KMS-11 (cell line): ENCODE data around the gene TRABD2B.

Experiments used
- H2AFZ ChIP-seq: fragments of 200-600 bp; sonication (generic); 2 replicates; pipeline ENCODE4 v1.6.1; 2016; ENCODE audit warnings: antibody characterized with exemption, mixed run types, low read depth
- H3K27ac ChIP-seq: fragments of 200-600 bp; sonication (generic); 2 replicates; pipeline ENCODE4 v1.6.1; 2016; ENCODE audit warnings: mild to moderate bottlenecking, mixed run types
- H3K27me3 ChIP-seq: fragments of 200-600 bp; sonication (generic); 2 replicates; pipeline ENCODE4 v1.6.1; 2017; ENCODE audit warnings: mild to moderate bottlenecking, low read depth, mixed run types, moderate library complexity; ENCODE audit not compliant: insufficient read depth
- H3K36me3 ChIP-seq: fragments of 200-600 bp; sonication (generic); 2 replicates; pipeline ENCODE4 v1.6.1; 2017; ENCODE audit warnings: mild to moderate bottlenecking, mixed run types; ENCODE audit not compliant: insufficient read depth
- H3K4me1 ChIP-seq: fragments of 200-600 bp; sonication (generic); 2 replicates; pipeline ENCODE4 v1.6.1; 2016; ENCODE audit warnings: mild to moderate bottlenecking, low read depth, mixed run types; ENCODE audit not compliant: poor library complexity, severe bottlenecking
- H3K4me2 ChIP-seq: fragments of 200-600 bp; sonication (generic); 2 replicates; pipeline ENCODE4 v1.7.0; 2016; ENCODE audit warnings: mild to moderate bottlenecking, mixed run types
- H3K4me3 ChIP-seq: fragments of 200-600 bp; sonication (generic); IDR thresholded peaks from 2 replicates; pipeline ENCODE4 v1.6.1; 2017; ENCODE audit warnings: low read depth, low read length, mixed read lengths; ENCODE audit not compliant: insufficient read depth
- H3K79me2 ChIP-seq: fragments of 200-600 bp; sonication (generic); 2 replicates; pipeline ENCODE4 v1.6.1; 2016; ENCODE audit warnings: low read depth, mixed run types; ENCODE audit not compliant: insufficient read depth
- H3K9ac ChIP-seq: fragments of 200-600 bp; sonication (generic); 2 replicates; pipeline ENCODE4 v1.6.1; 2016; ENCODE audit warnings: mild to moderate bottlenecking, mixed run types
- H4K20me1 ChIP-seq: fragments of 200-600 bp; sonication (generic); 2 replicates; pipeline ENCODE4 v1.6.1; 2016; ENCODE audit warnings: mild to moderate bottlenecking, mixed run types; ENCODE audit not compliant: insufficient read depth
- TF ChIP-seq, protein P1 (sequence below): fragments of 200-600 bp; sonication (generic); conservative IDR thresholded peaks from 2 replicates; pipeline ENCODE4 v1.6.1; 2017; ENCODE audit warnings: low read depth, mild to moderate bottlenecking, antibody characterized with exemption, low read length, moderate library complexity, mixed read lengths

Gene TRABD2B

DNA sequence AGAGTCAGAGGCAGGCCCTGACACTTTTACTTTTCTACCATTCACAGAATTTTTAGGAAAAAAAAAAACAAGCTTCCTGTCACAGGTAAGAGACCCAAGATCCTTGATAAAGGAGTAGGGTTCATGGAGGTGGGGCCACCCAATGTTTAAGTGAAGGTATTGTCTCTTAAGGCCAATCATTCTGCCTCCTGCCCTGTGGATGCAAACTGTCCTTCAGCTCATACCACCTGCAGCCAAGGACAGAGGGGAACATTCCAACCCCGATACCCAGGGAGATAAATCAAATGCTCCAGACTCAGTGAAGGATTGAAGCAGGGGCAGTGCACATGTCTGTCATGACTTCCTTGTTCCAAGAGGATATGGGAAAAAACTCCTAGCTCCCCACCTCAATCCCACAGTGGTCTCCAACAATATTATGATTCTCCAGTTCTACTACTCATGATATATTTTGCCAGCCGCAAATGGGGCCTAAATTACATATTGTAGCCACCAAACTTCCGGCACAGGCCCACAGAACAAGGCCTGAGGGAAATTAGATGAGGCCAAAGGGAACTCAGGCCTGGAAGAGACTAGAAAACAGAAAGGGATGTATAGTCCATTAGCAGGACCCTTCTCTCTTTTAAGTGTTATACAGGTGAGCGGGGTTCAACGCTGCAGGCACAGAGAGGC is 59.5 kb downstream of the TRABD2B start:
- Histone ChIP-seq H3K4me3 (no peak overlapping the region), H3K36me3 (no peaks in the 10 kb centered on the region), H4K20me1 (no peaks in the 10 kb centered on the region), H3K79me2 (no peaks in the 10 kb centered on the region), H2AFZ (no peak overlapping the region), H3K27me3 (no peaks in the 10 kb centered on the region), H3K9ac (no peak overlapping the region), H3K27ac (no peak overlapping the region), H3K4me2 (no peak overlapping the region), H3K4me1 (no peaks in the 10 kb centered on the region)
- TF ChIP-seq, protein P1, sequence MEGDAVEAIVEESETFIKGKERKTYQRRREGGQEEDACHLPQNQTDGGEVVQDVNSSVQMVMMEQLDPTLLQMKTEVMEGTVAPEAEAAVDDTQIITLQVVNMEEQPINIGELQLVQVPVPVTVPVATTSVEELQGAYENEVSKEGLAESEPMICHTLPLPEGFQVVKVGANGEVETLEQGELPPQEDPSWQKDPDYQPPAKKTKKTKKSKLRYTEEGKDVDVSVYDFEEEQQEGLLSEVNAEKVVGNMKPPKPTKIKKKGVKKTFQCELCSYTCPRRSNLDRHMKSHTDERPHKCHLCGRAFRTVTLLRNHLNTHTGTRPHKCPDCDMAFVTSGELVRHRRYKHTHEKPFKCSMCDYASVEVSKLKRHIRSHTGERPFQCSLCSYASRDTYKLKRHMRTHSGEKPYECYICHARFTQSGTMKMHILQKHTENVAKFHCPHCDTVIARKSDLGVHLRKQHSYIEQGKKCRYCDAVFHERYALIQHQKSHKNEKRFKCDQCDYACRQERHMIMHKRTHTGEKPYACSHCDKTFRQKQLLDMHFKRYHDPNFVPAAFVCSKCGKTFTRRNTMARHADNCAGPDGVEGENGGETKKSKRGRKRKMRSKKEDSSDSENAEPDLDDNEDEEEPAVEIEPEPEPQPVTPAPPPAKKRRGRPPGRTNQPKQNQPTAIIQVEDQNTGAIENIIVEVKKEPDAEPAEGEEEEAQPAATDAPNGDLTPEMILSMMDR = no peak

GRCh38 chr1:47936916-47937551 is 60.2 kb downstream of the TRABD2B start:
- TF ChIP-seq, protein P1 = no peak
- Histone ChIP-seq H3K4me1 (no peaks in the 10 kb centered on the region), H3K79me2 (no peaks in the 10 kb centered on the region), H4K20me1 (no peaks in the 10 kb centered on the region), H3K4me2 (no peak overlapping the region), H3K4me3 (no peak overlapping the region), H3K27me3 (no peaks in the 10 kb centered on the region), H2AFZ (no peak overlapping the region), H3K36me3 (no peaks in the 10 kb centered on the region), H3K9ac (no peak overlapping the region), H3K27ac (no peak overlapping the region)

DNA sequence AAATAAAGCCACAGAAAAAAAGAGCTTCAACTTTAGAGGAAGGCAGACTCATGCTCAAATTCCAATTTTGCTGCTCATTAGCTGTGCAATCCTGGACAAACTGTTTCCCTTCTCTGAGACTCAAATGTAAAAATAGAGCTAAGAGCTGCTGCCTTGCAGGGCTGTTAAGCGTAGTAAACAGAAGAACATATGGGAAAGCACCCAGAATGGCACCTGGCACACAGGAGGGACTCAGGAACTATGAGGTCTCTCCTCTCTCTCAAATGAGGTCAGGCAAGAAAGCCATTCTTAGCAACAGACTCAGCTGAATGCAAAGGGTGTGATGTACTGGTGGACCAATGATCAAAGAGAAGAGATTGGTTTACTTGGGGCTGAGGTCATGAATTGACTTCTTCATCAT is 61.3 kb downstream of the TRABD2B start:
- Histone ChIP-seq H4K20me1 (no peaks in the 10 kb centered on the region), H3K4me1 (no peaks in the 10 kb centered on the region)

GRCh38 chr1:47935163-47935562 is 62.0 kb downstream of the TRABD2B start:
- TF ChIP-seq, protein P1 = no peak

More for the DNA sequence above, 61.3 kb downstream of the TRABD2B start:
- no peak overlapping the region for H2AFZ ChIP-seq
- H3K9ac ChIP-seq = no peak overlapping the region
- TF ChIP-seq, protein P1 = no peak
- H3K79me2 ChIP-seq = no peaks in the 10 kb centered on the region
- H3K4me2 ChIP-seq = no peak overlapping the region
- no peak overlapping the region for H3K4me3 ChIP-seq
- H3K27me3 ChIP-seq = no peaks in the 10 kb centered on the region
- H3K36me3 ChIP-seq = no peaks in the 10 kb centered on the region
- H3K27ac ChIP-seq = no peak overlapping the region

More at GRCh38 chr1:47935163-47935562, 62.0 kb downstream of the TRABD2B start:
- Histone ChIP-seq H3K27me3 (no peaks in the 10 kb centered on the region), H3K4me2 (no peak overlapping the region), H3K9ac (no peak overlapping the region), H3K36me3 (no peaks in the 10 kb centered on the region), H3K27ac (no peak overlapping the region), H3K4me1 (no peaks in the 10 kb centered on the region), H4K20me1 (no peaks in the 10 kb centered on the region), H3K79me2 (no peaks in the 10 kb centered on the region), H2AFZ (no peak overlapping the region), H3K4me3 (no peak overlapping the region)
